CD14-positive monocyte (primary cell): ENCODE results near the gene SLC35G2. TPM values are rescaled to one million over a fixed set of nuclear protein-coding genes. Genes with fewer than 3 reads are reported as not detected.

Experiments used
- DNase-seq, 3 donors: peaks; one replicate each; pipeline ENCODE4 v3.0.0-alpha.2; 2011 to 2022
- H2AFZ ChIP-seq: 2 replicates; pipeline ENCODE4 v1.6.0; 2012; ENCODE audit warnings: mild to moderate bottlenecking, low read depth, low read length, inconsistent platforms; ENCODE audit not compliant: insufficient read depth, poor library complexity, severe bottlenecking
- H3K27ac ChIP-seq, 2 donors: 1 replicate in 1 of 2; 2 replicates in 1 of 2; pipeline ENCODE4 v1.5.1; 2012 to 2013; ENCODE audit warnings: low read length in 2 of 2, control low read depth in 1 of 2, inconsistent platforms in 1 of 2, low read depth in 1 of 2, mild to moderate bottlenecking in 1 of 2
- H3K27me3 ChIP-seq, 2 donors: one replicate each; pipeline versions ENCODE4 v1.6.0 to v1.6.1; 2011 to 2013; ENCODE audit warnings: low read length in 2 of 2; ENCODE audit not compliant: control insufficient read depth in 2 of 2, insufficient read depth in 2 of 2
- H3K36me3 ChIP-seq, 2 donors: replicated peaks in 1 of 2; 1 replicate in 1 of 2; 2 replicates in 1 of 2; pipeline versions ENCODE4 v1.5.1 to v1.6.1; 2012 to 2013; ENCODE audit warnings: low read length in 2 of 2, control low read depth in 1 of 2, inconsistent platforms in 1 of 2, mild to moderate bottlenecking in 1 of 2; ENCODE audit not compliant: insufficient read depth in 2 of 2, control insufficient read depth in 1 of 2
- H3K4me1 ChIP-seq, 2 donors: 1 replicate in 1 of 2; 2 replicates in 1 of 2; pipeline versions ENCODE4 v1.5.1 to v1.6.1; 2012 to 2013; ENCODE audit warnings: low read length in 2 of 2, control low read depth in 1 of 2, inconsistent platforms in 1 of 2, mild to moderate bottlenecking in 1 of 2, moderate library complexity in 1 of 2; ENCODE audit not compliant: insufficient read depth in 2 of 2, control insufficient read depth in 1 of 2
- H3K4me2 ChIP-seq: replicated peaks from 2 replicates; pipeline ENCODE3; 2012; ENCODE audit warnings: low read length, moderate library complexity, mild to moderate bottlenecking; ENCODE audit not compliant: poor library complexity, severe bottlenecking; ENCODE audit errors: extremely low read depth
- H3K4me3 ChIP-seq, 3 experiments: fragments of 200-600 bp in 1 of 3; sonication (generic) in 1 of 3; replicated peaks in 1 of 3; 1 replicate in 2 of 3; 2 replicates in 1 of 3; pipeline ENCODE4 v1.5.1; 2011 to 2013; ENCODE audit warnings: low read length in 3 of 3, mild to moderate bottlenecking in 3 of 3, control low read depth in 2 of 3, low read depth in 2 of 3, inconsistent platforms in 1 of 3, moderate library complexity in 1 of 3
- H3K79me2 ChIP-seq: 2 replicates; pipeline ENCODE4 v1.6.0; 2012; ENCODE audit warnings: mild to moderate bottlenecking, control low read depth, inconsistent platforms, low read length, moderate library complexity; ENCODE audit not compliant: insufficient read depth
- H3K9ac ChIP-seq: 2 replicates; pipeline ENCODE4 v1.6.0; 2017; ENCODE audit warnings: low read length, mild to moderate bottlenecking; ENCODE audit not compliant: insufficient read depth, poor library complexity, severe bottlenecking
- H3K9me3 ChIP-seq, 2 donors: replicated peaks in 1 of 2; 1 replicate in 1 of 2; 2 replicates in 1 of 2; pipeline versions ENCODE4 v1.5.1 to v1.6.1; 2012 to 2013; ENCODE audit warnings: low read length in 2 of 2, control low read depth in 1 of 2; ENCODE audit not compliant: control insufficient read depth in 1 of 2, insufficient read depth in 1 of 2
- H4K20me1 ChIP-seq: 2 replicates; pipeline ENCODE4 v1.6.0; 2012; ENCODE audit warnings: mild to moderate bottlenecking, low read length, control low read depth, moderate library complexity; ENCODE audit not compliant: insufficient read depth
- H3K27ac Mint-ChIP-seq, 7 donors: one replicate each; pipeline ENCODE4 v1.8.0; 2020; ENCODE audit warnings: mild to moderate bottlenecking in 7 of 7, mixed read lengths in 7 of 7, moderate library complexity in 6 of 7, inconsistent platforms in 2 of 7
- H3K27me3 Mint-ChIP-seq, 3 donors: one replicate each; pipeline ENCODE4 v1.8.0; 2021 to 2022; ENCODE audit warnings: low read depth in 3 of 3, mild to moderate bottlenecking in 3 of 3, mixed read lengths in 3 of 3, moderate library complexity in 3 of 3, inconsistent platforms in 1 of 3
- H3K36me3 Mint-ChIP-seq, 2 donors: one replicate each; pipeline ENCODE4 v1.8.0; 2020; ENCODE audit warnings: mixed read lengths in 2 of 2, inconsistent platforms in 1 of 2, mild to moderate bottlenecking in 1 of 2
- H3K4me1 Mint-ChIP-seq: one replicate; pipeline ENCODE4 v1.8.0; 2020; ENCODE audit warnings: mild to moderate bottlenecking, mixed read lengths
- H3K4me3 Mint-ChIP-seq, 2 donors: one replicate each; pipeline ENCODE4 v1.8.0; 2020; ENCODE audit warnings: mild to moderate bottlenecking in 2 of 2, mixed read lengths in 2 of 2, moderate library complexity in 1 of 2
- H3K9me3 Mint-ChIP-seq, 7 donors: one replicate each; pipeline ENCODE4 v1.8.0; 2020 to 2022; ENCODE audit warnings: mixed read lengths in 7 of 7, mild to moderate bottlenecking in 6 of 7, moderate library complexity in 6 of 7, inconsistent platforms in 2 of 7
- CTCF ChIP-seq: fragments of 200-600 bp; IDR thresholded peaks from one replicate; pipeline ENCODE4 v1.8.0; 2022; ENCODE audit warnings: antibody characterized with exemption, mild to moderate bottlenecking
- WGBS: methylation state at CpG from one replicate; pipeline ENCODE4 v1.1.5; 2013; ENCODE audit warnings: missing lambda C conversion rate; ENCODE audit not compliant: insufficient coverage; 5-methylcytosine and 5-hydroxymethylcytosine counted together
- intact Hi-C, 2 donors: fragments of 100-400 bp; cut with micrococcal nuclease; formaldehyde crosslinking; loops; one replicate each; pipeline versions ENCODE4 v1.15.0 to v1.15.1; 2023
- polyA plus RNA-seq, 3 donors: library from polyadenylated mRNA; depleted of rRNA in 1 of 3; unstranded in 2 of 3; stranded (reverse) in 1 of 3; fragments of 300-500 nt in 2 of 3; fragments of >200 nt in 1 of 3; fragmentation: Illumina TruSeq in 2 of 3; gene quantifications; 1 replicate in 2 of 3; 2 replicates in 1 of 3; pipeline ENCODE4 v1.2.3, GENCODE V29; 2012 to 2021

SLC35G2 gene
- polyA plus RNA-seq, 3 donors, result not detected

- WGBS, result no CpG with 5 or more reads among the region's 3 CpGs
Measured at GRCh38 chr3:136811701-136812100, 7.2 kb upstream of the SLC35G2 start.

GRCh38 chr3:136817448-136817847, 1.5 kb upstream of the SLC35G2 start:
- Mint-ChIP-seq H3K36me3 (peaks cover 3 to 6% of the 10 kb centered on the region in 2 donors), H3K4me3 (peak overlapping the region in 1 of 2 donors; percentile 46), H3K9me3 (peaks cover 0 to 23% (median 11%) of the 10 kb centered on the region in 7 donors), H3K27ac (no peak overlapping the region), H3K4me1 (peaks cover 19% of the 10 kb centered on the region), H3K27me3 (peaks cover 38 to 59% (median 40%) of the 10 kb centered on the region in 3 donors)
- no peak overlapping the region for H2AFZ ChIP-seq
- H3K4me2 ChIP-seq, result no peak overlapping the region
- TF ChIP-seq CTCF, result no peak
- intact Hi-C loops, result no loop called here
- peaks cover 33 to 42% of the 10 kb centered on the region in 2 donors for H3K27me3 ChIP-seq
- H3K27ac ChIP-seq, result no peak overlapping the region
- no peak for DNase-seq
- H3K79me2 ChIP-seq, result no peaks in the 10 kb centered on the region
- peaks cover 20 to 21% of the 10 kb centered on the region in 2 donors for H3K4me1 ChIP-seq
- no peak overlapping the region for H3K4me3 ChIP-seq
- no peaks in the 10 kb centered on the region for H3K9me3 ChIP-seq
- WGBS, result no CpG with 5 or more reads among the region's 1 CpG
- H4K20me1 ChIP-seq, result no peaks in the 10 kb centered on the region
- H3K9ac ChIP-seq, result no peak overlapping the region
- no peaks in the 10 kb centered on the region for H3K36me3 ChIP-seq

More at GRCh38 chr3:136811701-136812100, 7.2 kb upstream of the SLC35G2 start:
- peaks cover 0 to 2% of the 10 kb centered on the region in 2 donors for H3K27me3 ChIP-seq
- H3K4me2 ChIP-seq, result no peak overlapping the region
- intact Hi-C loops, result no loop called here
- H3K27ac ChIP-seq, result no peak overlapping the region
- H3K4me3 ChIP-seq, result no peak overlapping the region
- H2AFZ ChIP-seq, result no peak overlapping the region
- H3K4me1 ChIP-seq, result no peaks in the 10 kb centered on the region
- H3K36me3 ChIP-seq, result no peaks in the 10 kb centered on the region
- no peak overlapping the region for H3K27ac Mint-ChIP-seq
- H3K4me1 Mint-ChIP-seq, result no peaks in the 10 kb centered on the region
- H4K20me1 ChIP-seq, result no peaks in the 10 kb centered on the region
- H3K9me3 Mint-ChIP-seq, result peaks cover 0 to 19% (median 9%) of the 10 kb centered on the region in 7 donors
- H3K4me3 Mint-ChIP-seq, result no peak overlapping the region
- H3K36me3 Mint-ChIP-seq, result no peaks in the 10 kb centered on the region
- DNase-seq, result no peak
- no peak for TF ChIP-seq CTCF
- H3K9ac ChIP-seq, result no peak overlapping the region
- H3K9me3 ChIP-seq, result peaks cover 0 to 3% of the 10 kb centered on the region in 2 donors
- peaks cover 1 to 11% (median 7%) of the 10 kb centered on the region in 3 donors for H3K27me3 Mint-ChIP-seq
- no peaks in the 10 kb centered on the region for H3K79me2 ChIP-seq
